ENCODE results near the gene ARL16. TPM values are rescaled to one million over a fixed set of nuclear protein-coding genes. Genes with fewer than 3 reads are reported as not detected.
A peak's percentile ranks its signal among the peaks of the same experiment; 100 is the strongest.

ARL16 gene
- total and polyA plus RNA-seq, 10 donors, result 22.5 to 93.5 (median 31.9) TPM

GRCh38 chr17:81710514-81711308 lies 27.1 kb upstream of the ARL16 start:
- H3K27me3 ChIP-seq (replicated peaks in 1 of 7), result no peaks in the 10 kb centered on the region
- intact Hi-C loops (cut with DNase I; ENCODE audit: low total_unique reads), result no loop called here
- WGBS, 5 donors, result 5 to 27% (median 13%) methylated on average over 20 to 29 of the region's 29 CpGs
- DNase-seq, result peak; percentile 81
- H3K4me1 ChIP-seq, result peaks cover 22 to 57% (median 36%) of the 10 kb centered on the region in 6 donors
- peak overlapping the region in 5 of 8 donors; percentile 87 to 99 (median 93) for H3K4me3 ChIP-seq
- TF ChIP-seq POLR2A (IDR thresholded peaks at IDR 0.05) (no peak), POLR2AphosphoS5 (IDR thresholded peaks at IDR 0.05) (peak; percentile 48 to 72 (median 60))
- no peaks in the 10 kb centered on the region for H3K9me3 ChIP-seq
- peaks cover 0 to 35% (median 22%) of the 10 kb centered on the region in 6 donors for H3K36me3 ChIP-seq
- peak overlapping the region in 3 of 8 donors; percentile 22 to 81 (median 77) for H3K27ac ChIP-seq

- WGBS, 5 donors, result 88 to 97% (median 90%) methylated on average over 13 to 17 of the region's 17 CpGs
- TF ChIP-seq POLR2AphosphoS5 (IDR thresholded peaks at IDR 0.05) (peak in 2 of 3 donors; percentile 36 to 43), CTCF (IDR thresholded peaks at IDR 0.05 in 8 of 11, conservative IDR thresholded peaks at IDR 0.05 in 3 of 11) (no peak)
- Histone ChIP-seq H3K27ac (no peak overlapping the region), H3K4me3 (no peak overlapping the region), H3K4me1 (peaks cover 31 to 58% (median 46%) of the 10 kb centered on the region in 6 donors), H3K27me3 (replicated peaks in 1 of 7) (no peaks in the 10 kb centered on the region), H3K9me3 (no peaks in the 10 kb centered on the region), H3K36me3 (peaks cover 0 to 48% (median 31%) of the 10 kb centered on the region in 6 donors)
- intact Hi-C loops (cut with DNase I; ENCODE audit: low total_unique reads), result no loop called here
- peak; percentile 76 for DNase-seq
Observed at GRCh38 chr17:81708739-81709185, 25.2 kb upstream of the ARL16 start.

GRCh38 chr17:81707725-81708646 lies 24.4 kb upstream of the ARL16 start:
- TF ChIP-seq POLR2AphosphoS5 (IDR thresholded peaks at IDR 0.05) (no peak), POLR2A (IDR thresholded peaks at IDR 0.05) (no peak), CTCF (IDR thresholded peaks at IDR 0.05 in 8 of 11, conservative IDR thresholded peaks at IDR 0.05 in 3 of 11) (no peak)
- intact Hi-C loops (cut with DNase I; ENCODE audit: low total_unique reads), result no loop called here
- Histone ChIP-seq H3K4me3 (no peak overlapping the region), H3K9me3 (no peaks in the 10 kb centered on the region), H3K4me1 (peaks cover 28 to 54% (median 42%) of the 10 kb centered on the region in 6 donors), H3K36me3 (peaks cover 0 to 48% (median 31%) of the 10 kb centered on the region in 6 donors), H3K27me3 (replicated peaks in 1 of 7) (no peaks in the 10 kb centered on the region), H3K27ac (no peak overlapping the region)
- peak; percentile 75 for DNase-seq
- WGBS, 5 donors, result 86 to 97% (median 92%) methylated on average over 23 to 25 of the region's 25 CpGs

GRCh38 chr17:81706757-81707624 lies 23.4 kb upstream of the ARL16 start:
- no peaks in the 10 kb centered on the region for H3K9me3 ChIP-seq
- WGBS, 5 donors, result 91 to 96% (median 93%) methylated on average over 36 to 54 of the region's 54 CpGs
- H3K4me3 ChIP-seq, result no peak overlapping the region
- no peak overlapping the region for H3K27ac ChIP-seq
- intact Hi-C loops (cut with DNase I; ENCODE audit: low total_unique reads), result no loop called here
- H3K4me1 ChIP-seq, result peaks cover 28 to 56% (median 43%) of the 10 kb centered on the region in 6 donors
- TF ChIP-seq POLR2A (IDR thresholded peaks at IDR 0.05), result no peak
- peak in 1 of 3 donors; percentile 51 for TF ChIP-seq POLR2AphosphoS5 (IDR thresholded peaks at IDR 0.05)
- DNase-seq, result peak; percentile 67
- peaks cover 0 to 49% (median 31%) of the 10 kb centered on the region in 6 donors for H3K36me3 ChIP-seq
- H3K27me3 ChIP-seq (replicated peaks in 1 of 7), result no peaks in the 10 kb centered on the region

Data from spleen (tissue), 11 donors.